Neuronal stem cell (in vitro differentiated cells): ENCODE results near the gene SOX1.

ENCODE experiments used
- small RNA-seq: library from polyadenylated mRNA; stranded (forward); fragments of <200 nt; extraction: miRNeasy Mini kit (QIAGEN cat#:217004); gene quantifications from one replicate; pipeline ENCODE3, GENCODE V24; 2013; ENCODE audit not compliant: insufficient read depth

SOX1 gene

Small RNA genes within 50 kb of the gene (small RNA-seq; reads per million reads assigned to genes)
- gene RF00287, result 1.2 reads per million
